ENCODE results near the gene P2RY13. TPM values are rescaled to one million over a fixed set of nuclear protein-coding genes. Genes with fewer than 3 reads are reported as not detected.

P2RY13 gene
- total RNA-seq, 1 experiment from 2014 or later: not detected

- Histone ChIP-seq H2AFZ (ENCODE audit: low read length) (no peak overlapping the region), H2BK5ac (ENCODE audit: insufficient read length, low read length) (no peak overlapping the region), H3K79me2 (ENCODE audit: insufficient read depth, low read length) (no peaks in the 10 kb centered on the region), H3K56ac (ENCODE audit: insufficient read length, low read depth, low read length) (no peak overlapping the region), H3K79me1 (ENCODE audit: insufficient read depth, low read depth, low read length, poor library complexity, severe bottlenecking) (no peaks in the 10 kb centered on the region), H3K23ac (ENCODE audit: insufficient read length, low read depth, low read length) (no peak overlapping the region), H3K9me3 (ENCODE audit: control insufficient read depth, low read depth, low read length) (no peaks in the 10 kb centered on the region), H3K4me2 (ENCODE audit: insufficient read depth, insufficient read length, low read length) (no peak overlapping the region), H3K18ac (ENCODE audit: insufficient read length, low read depth, low read length) (no peak overlapping the region), H2BK12ac (ENCODE audit: insufficient read length, low read depth, low read length) (no peak overlapping the region), H4K91ac (ENCODE audit: insufficient read length, low read depth, low read length) (no peak overlapping the region), H4K20me1 (ENCODE audit: control insufficient read depth, insufficient read depth, insufficient read length) (no peaks in the 10 kb centered on the region), H2BK120ac (ENCODE audit: low read depth, low read length, poor library complexity, severe bottlenecking) (no peak overlapping the region), H2BK20ac (ENCODE audit: low read depth, low read length, poor library complexity, severe bottlenecking) (no peak overlapping the region), H3K23me2 (ENCODE audit: insufficient read length, low read depth, low read length, poor library complexity, severe bottlenecking) (no peaks in the 10 kb centered on the region), H4K5ac (ENCODE audit: insufficient read length, low read depth, low read length) (no peak overlapping the region), H3K4me1 (ENCODE audit: insufficient read depth, low read length) (no peaks in the 10 kb centered on the region; the same call in 1 of the 2 replicates), H3K27me3 (ENCODE audit: insufficient read depth, low read length) (no peaks in the 10 kb centered on the region), H3K9ac (ENCODE audit: extremely low read depth, insufficient read length, low read length) (no peak overlapping the region), H2BK15ac (ENCODE audit: low read depth, low read length) (no peak overlapping the region), H2AK5ac (ENCODE audit: insufficient read length, low read length) (no peak overlapping the region), H3T11ph (ENCODE audit: low read length) (no peak overlapping the region), H3K14ac (ENCODE audit: insufficient read depth, low read length) (no peak overlapping the region), H3K4ac (ENCODE audit: low read depth, low read length) (no peak overlapping the region), H4K8ac (replicated peaks; ENCODE audit: insufficient read length, low read depth, low read length) (no peak overlapping the region), H3K27ac (ENCODE audit: insufficient read length, low read depth, low read length) (no peak overlapping the region)
- Mint-ChIP-seq H3K9me3 (no peaks in the 10 kb centered on the region), H3K4me3 (no peak overlapping the region), H3K27me3 (ENCODE audit: low read depth) (no peaks in the 10 kb centered on the region), H3K36me3 (ENCODE audit: insufficient read depth in 1 of 3, low read depth in 3 of 3) (no peaks in the 10 kb centered on the region; a peak in 1 of 7 replicates), H3K27ac (no peak overlapping the region), H3K4me1 (peaks cover 24 to 32% of the 10 kb centered on the region in 2 experiments)
- TF ChIP-seq, protein P1, sequence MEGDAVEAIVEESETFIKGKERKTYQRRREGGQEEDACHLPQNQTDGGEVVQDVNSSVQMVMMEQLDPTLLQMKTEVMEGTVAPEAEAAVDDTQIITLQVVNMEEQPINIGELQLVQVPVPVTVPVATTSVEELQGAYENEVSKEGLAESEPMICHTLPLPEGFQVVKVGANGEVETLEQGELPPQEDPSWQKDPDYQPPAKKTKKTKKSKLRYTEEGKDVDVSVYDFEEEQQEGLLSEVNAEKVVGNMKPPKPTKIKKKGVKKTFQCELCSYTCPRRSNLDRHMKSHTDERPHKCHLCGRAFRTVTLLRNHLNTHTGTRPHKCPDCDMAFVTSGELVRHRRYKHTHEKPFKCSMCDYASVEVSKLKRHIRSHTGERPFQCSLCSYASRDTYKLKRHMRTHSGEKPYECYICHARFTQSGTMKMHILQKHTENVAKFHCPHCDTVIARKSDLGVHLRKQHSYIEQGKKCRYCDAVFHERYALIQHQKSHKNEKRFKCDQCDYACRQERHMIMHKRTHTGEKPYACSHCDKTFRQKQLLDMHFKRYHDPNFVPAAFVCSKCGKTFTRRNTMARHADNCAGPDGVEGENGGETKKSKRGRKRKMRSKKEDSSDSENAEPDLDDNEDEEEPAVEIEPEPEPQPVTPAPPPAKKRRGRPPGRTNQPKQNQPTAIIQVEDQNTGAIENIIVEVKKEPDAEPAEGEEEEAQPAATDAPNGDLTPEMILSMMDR (conservative IDR thresholded peaks at IDR 0.05): no peak
- WGBS (ENCODE audit: extremely low coverage, insufficient read length, low lambda C conversion rate): no CpG with 5 or more reads among the region's 2 CpGs
- no peak for DNase-seq
Measured at GRCh38 chr3:151320131-151320530, 9.2 kb downstream of the P2RY13 start.
